CMK (cell line): ENCODE measurements around the gene RFX2.

Experiments used
- DNase-seq: peaks from one replicate; pipeline ENCODE4 v3.0.0-alpha.2; 2010; ENCODE audit warnings: low read depth

The RFX2 gene

DNA sequence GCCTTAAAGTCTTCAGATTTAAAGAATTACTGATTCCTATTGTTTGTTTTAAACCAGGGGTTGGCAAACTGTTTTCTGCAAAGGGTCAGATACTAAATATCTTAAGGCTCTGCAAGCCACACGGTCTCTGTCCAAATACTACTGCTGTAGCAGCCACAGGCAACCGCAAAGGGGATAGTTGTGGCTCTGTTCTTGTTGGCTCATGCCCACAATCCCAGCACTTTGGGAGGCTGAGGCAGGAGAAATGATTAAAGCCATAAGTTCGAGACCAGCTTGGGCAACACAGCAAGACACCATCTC is 154.7 kb downstream of the RFX2 start:
- DNase-seq: no peak

DNA sequence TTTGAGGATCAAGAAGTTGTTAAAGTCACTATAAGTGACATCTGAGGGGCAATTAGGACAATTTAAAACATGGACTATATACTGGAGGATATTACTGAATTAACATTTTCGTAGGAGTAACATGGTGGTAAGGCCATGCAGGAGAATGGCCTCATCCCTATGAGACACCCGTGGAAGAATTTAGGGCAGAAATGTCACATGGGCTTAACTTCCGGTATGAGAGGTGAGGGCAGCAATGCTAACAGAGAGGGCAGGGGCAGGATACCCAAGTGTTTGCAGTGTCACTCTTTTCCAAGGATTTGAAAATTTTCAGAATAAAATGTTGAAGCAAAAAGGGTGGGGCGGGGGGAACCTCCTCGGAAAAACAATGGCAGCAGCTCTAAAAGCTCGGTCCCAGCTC is 156.0 kb downstream of the RFX2 start:
- DNase-seq: no peak

DNA sequence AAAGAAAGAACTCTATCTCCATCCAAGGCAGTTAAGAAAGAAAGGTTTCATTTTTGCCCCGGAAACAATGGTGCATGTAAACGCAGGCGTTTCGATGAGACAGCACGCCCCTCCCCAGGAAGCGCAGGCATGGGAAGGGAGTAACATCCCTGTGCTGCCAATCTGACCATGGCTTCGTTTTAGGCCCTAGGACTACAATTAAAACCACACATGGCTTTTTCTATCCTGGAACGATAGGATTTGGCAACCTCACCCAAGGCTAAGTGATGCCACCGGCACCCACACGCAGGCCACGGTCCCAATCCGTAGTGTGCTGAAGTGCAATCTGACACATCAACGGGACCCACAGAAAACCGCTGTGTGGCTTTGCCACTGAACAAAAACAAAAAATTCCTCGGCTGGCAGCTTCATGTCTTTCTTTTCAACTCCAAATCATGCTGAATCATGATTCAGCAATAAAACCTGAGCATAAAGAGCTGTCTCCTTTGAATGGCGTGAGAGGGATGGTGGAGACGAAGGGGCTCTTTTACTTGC is 156.6 kb downstream of the RFX2 start:
- no peak for DNase-seq

DNA sequence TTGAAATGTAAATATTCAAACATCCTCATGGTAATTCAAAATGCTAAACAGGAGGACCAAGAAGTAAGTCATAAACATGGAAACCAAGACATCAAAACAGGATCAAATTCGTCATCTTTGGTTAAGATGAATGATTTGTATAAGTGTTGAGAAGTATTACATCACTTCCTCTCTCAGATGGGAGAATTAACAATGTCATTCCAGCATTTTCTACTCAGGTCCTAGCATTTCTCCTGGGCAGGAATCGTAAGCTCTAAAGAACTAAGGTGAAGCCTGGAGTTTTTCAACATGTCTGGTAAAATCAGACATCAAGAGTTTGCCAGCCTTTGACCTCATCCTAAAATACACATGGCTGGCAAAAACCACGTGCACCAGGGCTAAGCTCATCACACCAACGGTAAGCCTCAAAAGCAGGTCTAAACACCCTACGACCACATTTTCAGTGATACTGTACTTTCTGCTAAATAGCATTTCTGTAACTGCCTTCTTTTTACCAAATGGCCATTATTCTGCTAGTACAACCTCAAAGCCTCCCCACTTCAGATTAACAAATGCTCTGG is 157.2 kb downstream of the RFX2 start:
- DNase-seq: no peak

DNA sequence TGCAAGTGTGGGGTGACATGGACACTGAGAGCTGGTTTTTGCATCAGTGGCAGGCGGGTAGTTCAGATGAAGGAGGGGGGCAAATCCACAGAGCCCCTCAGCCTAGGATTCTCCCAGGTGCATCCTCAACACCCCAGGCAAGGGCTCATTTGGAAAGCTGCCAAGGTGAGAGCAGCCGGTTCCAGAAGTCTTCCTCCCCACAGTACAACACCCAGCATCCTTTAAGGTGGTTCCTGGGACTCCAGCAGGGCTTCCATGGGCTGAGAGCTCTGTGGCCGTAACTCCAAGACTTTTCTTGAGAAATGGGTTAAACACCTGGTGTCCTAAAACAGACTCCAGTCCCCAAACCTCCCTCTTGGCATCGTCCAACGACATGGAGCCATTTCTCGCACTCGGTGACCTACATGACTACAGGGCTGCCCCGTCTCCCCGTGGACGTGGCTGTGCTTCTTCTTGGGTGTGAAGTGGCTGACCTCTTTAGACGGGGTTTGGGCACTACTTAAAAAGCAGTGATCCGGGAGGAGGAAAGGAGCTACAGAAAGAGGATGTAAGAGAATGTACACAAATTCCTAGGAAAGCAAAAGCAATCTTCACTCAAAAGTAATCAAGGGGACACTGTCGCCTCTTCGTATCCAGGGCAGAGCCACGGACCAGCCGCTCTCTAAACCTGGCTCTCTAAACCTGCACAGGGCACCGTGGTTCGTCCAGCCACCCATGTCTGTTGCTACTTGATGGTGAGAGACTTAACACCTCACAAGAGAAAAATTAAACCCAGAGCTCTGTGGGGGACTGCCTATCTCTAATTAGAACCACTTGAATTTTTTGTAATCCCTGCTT is 157.9 kb downstream of the RFX2 start:
- DNase-seq: no peak

DNA sequence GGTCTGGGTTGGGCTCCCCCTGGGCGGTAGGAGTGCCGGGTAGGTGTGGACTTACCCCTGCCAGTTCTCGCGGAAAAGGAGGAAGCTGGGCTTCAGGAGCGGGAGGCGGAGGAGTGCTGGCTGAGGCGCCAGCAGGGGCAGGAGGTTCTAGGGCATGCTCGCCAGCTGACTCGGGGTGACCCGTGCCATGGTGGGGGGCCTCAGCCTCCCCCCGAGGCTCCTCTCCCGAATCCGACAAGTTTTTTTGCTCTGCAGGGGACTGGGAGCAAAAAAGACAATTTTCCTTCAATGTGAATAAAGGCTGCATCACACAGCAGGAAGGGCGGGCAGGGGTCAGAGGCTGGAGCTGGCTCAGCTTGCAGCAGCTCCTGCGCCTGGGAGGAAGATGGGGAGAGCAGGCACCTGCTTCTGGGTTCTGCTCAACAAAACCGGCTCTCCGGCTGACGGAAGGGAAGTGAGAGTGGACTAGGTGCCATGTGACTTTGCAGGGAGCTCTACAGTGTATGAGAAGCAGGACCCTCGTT is 158.9 kb downstream of the RFX2 start:
- no peak for DNase-seq

DNA sequence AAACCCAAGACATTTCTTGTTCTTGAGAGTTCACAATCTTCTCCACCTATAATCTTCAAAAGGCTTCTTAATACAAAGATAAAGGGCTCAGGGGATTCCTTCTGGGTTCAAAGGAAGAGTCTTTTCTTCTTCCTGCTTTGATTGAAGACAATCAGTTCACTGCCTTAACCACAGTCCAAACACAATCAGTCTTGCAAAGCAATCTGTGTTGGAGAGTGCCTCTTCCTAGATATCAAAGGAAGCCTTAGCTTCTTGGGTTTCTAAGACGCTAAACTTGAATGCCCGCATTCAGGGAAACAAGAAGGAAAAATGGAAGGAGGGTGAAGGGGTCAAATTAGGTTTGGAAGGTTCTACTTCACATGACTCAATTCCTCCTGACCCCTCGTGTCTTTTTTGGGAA is 159.6 kb downstream of the RFX2 start:
- no peak for DNase-seq

DNA sequence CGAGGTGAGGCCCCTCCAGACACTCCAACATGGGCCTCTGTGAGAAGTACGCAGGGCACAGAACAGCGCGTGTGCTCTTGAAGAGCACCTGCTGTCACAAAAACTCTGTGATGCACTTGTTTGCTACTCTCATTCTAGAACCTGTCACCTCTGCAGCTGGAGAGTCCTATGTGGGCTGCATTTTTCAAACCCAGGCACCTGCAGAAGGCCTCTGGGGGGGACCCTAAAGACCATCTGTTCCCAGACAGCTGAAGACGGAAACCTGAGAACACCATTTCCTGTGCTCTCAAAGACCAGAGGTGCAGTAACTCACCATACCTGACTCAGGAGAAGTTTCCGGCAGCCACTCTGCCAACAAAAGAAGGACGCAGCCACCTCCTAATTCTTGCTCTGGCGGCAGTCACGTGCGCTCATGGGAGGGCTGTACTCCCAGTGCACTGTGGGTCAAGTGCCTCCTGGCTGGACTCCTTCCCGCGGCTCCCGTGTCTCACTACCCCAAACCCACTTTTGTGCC is 160.5 kb downstream of the RFX2 start:
- no peak for DNase-seq

DNA sequence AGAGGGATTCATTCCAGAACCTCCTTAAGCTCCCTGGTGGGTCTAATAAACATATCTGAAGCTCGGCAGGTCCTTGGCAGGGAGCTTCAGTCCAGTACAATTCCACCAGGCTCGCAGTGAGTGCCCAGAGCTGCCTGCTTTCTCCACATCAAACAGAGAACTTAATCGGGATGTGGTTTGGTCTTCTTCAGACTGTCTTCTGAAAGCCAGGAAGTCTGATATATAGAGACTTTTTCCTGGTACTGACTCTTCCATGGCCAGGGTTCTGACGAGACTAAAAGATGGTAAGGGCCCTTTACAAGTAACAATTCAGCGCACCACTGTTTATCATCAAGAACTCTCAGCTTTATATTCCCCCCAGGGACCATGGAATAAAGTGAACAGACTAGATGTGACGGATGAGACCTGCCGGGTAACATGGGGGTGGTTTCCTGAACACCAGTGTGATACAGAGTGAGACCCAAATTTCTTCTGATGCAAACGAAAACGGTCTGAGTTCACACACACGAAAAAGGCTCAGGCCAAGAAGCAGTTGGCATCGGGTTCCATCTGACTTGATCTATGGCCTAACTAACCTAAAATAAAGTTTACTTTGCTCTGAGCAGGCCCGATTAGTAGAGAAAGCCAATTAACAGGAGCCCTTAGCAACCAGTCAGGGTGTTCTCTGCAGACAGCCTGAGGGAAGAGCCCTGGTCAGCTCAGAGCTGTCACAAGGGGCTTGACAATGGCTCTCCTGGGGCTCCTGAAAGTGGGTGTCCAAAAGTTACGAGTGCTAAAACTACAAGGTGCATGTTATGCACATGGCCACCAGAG is 161.3 kb downstream of the RFX2 start:
- no peak for DNase-seq

DNA sequence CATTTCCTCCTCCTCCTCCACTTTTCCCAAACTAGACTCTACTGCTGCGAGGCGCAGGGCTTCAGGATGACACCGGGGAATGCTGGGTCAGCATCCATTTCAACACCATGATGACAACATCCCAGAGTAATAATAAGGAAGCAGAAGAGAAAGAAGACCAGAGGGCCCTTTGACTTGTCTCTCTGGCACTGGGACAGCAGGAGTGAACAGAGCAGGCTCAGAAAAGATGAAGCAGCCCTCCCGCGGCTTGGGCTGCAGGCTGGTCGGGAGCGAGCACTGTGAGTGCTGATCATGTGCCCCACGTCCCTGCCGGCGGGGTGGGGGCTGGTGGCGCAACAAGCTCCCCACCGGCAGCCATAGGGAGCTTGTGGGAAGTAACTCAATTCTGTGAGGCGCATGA is 162.9 kb downstream of the RFX2 start:
- DNase-seq: no peak

DNA sequence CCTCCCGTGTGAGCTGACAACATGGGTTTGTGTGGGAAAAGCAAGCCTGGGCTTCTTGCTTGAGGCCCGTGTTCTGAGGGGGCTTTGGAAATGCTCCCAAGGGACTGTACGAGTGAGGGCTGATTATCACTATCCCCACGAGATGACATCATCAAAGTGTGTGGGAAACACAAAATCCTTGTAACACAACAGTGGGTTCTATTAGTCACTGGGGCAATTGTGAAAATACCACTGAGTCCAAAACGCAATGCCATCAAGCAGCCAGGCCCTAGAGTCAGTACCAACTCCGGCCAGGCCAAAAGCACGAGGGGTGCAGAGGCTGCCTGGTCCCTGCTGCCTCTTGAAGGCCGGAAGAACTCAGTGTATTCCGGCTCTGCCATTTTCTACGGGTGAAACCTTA is 166.7 kb downstream of the RFX2 start:
- no peak for DNase-seq
